ENCODE results near the gene SLC9B2. TPM values are rescaled to one million over a fixed set of nuclear protein-coding genes. Genes with fewer than 3 reads are reported as not detected.
A peak's percentile ranks its signal among the peaks of the same experiment; 100 is the strongest.

Gene SLC9B2
- total RNA-seq, 2 experiments from 2014 or later: 35.6 to 40.2 TPM

- peaks cover 11% of the 10 kb centered on the region for H3K4me1 Mint-ChIP-seq (ENCODE audit: low read depth)
- no peak for DNase-seq
- ATAC-seq: no peak
- H3K27me3 Mint-ChIP-seq: no peaks in the 10 kb centered on the region
- H3K9me3 Mint-ChIP-seq: no peaks in the 10 kb centered on the region
- TF ChIP-seq, protein P1, sequence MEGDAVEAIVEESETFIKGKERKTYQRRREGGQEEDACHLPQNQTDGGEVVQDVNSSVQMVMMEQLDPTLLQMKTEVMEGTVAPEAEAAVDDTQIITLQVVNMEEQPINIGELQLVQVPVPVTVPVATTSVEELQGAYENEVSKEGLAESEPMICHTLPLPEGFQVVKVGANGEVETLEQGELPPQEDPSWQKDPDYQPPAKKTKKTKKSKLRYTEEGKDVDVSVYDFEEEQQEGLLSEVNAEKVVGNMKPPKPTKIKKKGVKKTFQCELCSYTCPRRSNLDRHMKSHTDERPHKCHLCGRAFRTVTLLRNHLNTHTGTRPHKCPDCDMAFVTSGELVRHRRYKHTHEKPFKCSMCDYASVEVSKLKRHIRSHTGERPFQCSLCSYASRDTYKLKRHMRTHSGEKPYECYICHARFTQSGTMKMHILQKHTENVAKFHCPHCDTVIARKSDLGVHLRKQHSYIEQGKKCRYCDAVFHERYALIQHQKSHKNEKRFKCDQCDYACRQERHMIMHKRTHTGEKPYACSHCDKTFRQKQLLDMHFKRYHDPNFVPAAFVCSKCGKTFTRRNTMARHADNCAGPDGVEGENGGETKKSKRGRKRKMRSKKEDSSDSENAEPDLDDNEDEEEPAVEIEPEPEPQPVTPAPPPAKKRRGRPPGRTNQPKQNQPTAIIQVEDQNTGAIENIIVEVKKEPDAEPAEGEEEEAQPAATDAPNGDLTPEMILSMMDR (IDR thresholded peaks at IDR 0.05): no peak
- peaks cover 8% of the 10 kb centered on the region for H3K36me3 Mint-ChIP-seq (ENCODE audit: low read depth)
- POLR2A ChIA-PET: no interaction called here
- no peak overlapping the region for H3K27ac Mint-ChIP-seq
- no peak overlapping the region for H3K4me3 Mint-ChIP-seq
- intact Hi-C loops (cut with micrococcal nuclease): no loop called here
- CTCF ChIA-PET: interaction anchor here (2.0 kb wide), 1 partner anchor 62 kb away, joined by 6 read pairs; no protein-coding TSS in a partner anchor
Observed at GRCh38 chr4:103029300-103029699, 47.3 kb downstream of the SLC9B2 start.

DNA sequence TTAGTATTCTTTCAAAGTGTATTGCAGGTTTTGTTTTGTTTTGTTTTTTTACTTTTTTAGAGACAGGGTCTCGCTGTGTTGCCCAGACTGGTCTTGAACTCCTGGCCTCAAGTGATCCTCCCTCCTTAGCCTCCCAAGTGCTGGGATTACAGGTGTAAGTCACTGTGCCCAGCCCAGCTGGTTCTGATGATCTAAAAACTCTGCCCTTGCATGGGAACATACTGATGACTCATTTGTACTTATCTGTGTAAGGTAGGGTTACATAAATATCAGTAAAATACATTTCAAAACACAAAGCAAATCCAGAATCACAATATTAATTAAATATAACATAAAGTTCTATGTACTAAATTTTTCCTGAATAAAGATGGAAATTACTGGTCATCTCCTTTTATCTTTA lies 49.7 kb downstream of the SLC9B2 start:
- TF ChIP-seq, protein P1 (IDR thresholded peaks at IDR 0.05): no peak
- Mint-ChIP-seq H3K36me3 (ENCODE audit: low read depth) (peaks cover 7% of the 10 kb centered on the region), H3K4me3 (no peak overlapping the region), H3K9me3 (no peaks in the 10 kb centered on the region), H3K27ac (no peak overlapping the region), H3K4me1 (ENCODE audit: low read depth) (peaks cover 7% of the 10 kb centered on the region), H3K27me3 (no peaks in the 10 kb centered on the region)
- ChIA-PET POLR2A (no interaction called here), CTCF (no interaction called here)
- ATAC-seq (no peak), DNase-seq (no peak)
- intact Hi-C loops (cut with micrococcal nuclease): no loop called here

- Mint-ChIP-seq H3K36me3 (ENCODE audit: low read depth) (peaks cover 3% of the 10 kb centered on the region), H3K4me1 (ENCODE audit: low read depth) (peaks cover 12% of the 10 kb centered on the region), H3K4me3 (no peak overlapping the region), H3K9me3 (no peaks in the 10 kb centered on the region), H3K27me3 (no peaks in the 10 kb centered on the region), H3K27ac (no peak overlapping the region)
- intact Hi-C loops (cut with micrococcal nuclease): no loop called here
- ATAC-seq (no peak), DNase-seq (no peak)
- ChIA-PET POLR2A (no interaction called here), CTCF (interaction anchor here (1.1 to 1.9 kb wide), 4 partner anchors 22 to 75 kb away, joined by 3 to 5 read pairs (median 3); partner anchors contain the start of gene BDH2)
- TF ChIP-seq, protein P1 (IDR thresholded peaks at IDR 0.05): no peak
Observed at GRCh38 chr4:103024996-103025395, 51.6 kb downstream of the SLC9B2 start.

- CTCF ChIA-PET: interaction anchor here (1.4 kb wide), 1 partner anchor 26 kb away, joined by 3 read pairs; no protein-coding TSS in a partner anchor
- Mint-ChIP-seq H3K27ac (no peak overlapping the region), H3K27me3 (no peaks in the 10 kb centered on the region), H3K36me3 (ENCODE audit: low read depth) (peaks cover 6% of the 10 kb centered on the region), H3K9me3 (no peaks in the 10 kb centered on the region), H3K4me3 (no peak overlapping the region), H3K4me1 (ENCODE audit: low read depth) (peaks cover 19% of the 10 kb centered on the region)
- ATAC-seq (no peak), DNase-seq (no peak)
- intact Hi-C loops (cut with micrococcal nuclease): no loop called here
- POLR2A ChIA-PET: interaction anchor here (1.4 kb wide), 1 partner anchor 55 kb away, joined by 4 read pairs; the partner anchor contains the start of gene SLC9B2
- TF ChIP-seq, protein P1 (IDR thresholded peaks at IDR 0.05): no peak
Observed at GRCh38 chr4:103021120-103021519, 55.4 kb downstream of the SLC9B2 start.

GRCh38 chr4:103019308-103020124 lies 57.0 kb downstream of the SLC9B2 start, which contains the start of gene SLC9B1:
Gene SLC9B1 (minus strand): TSS chr4:103019705. CDS start chr4:102991711, 27,994 bp downstream.
- H3K27ac Mint-ChIP-seq: peak within 1 kb of the TSS; percentile 99
- no peaks in the 10 kb centered on the region for H3K27me3 Mint-ChIP-seq
- ChIA-PET CTCF (interaction anchor here (1.1 to 1.4 kb wide), 3 partner anchors 28 to 80 kb away, joined by 3 to 12 read pairs (median 3); partner anchors contain the start of gene BDH2), POLR2A (interaction anchor here (0.9 to 1.6 kb wide), 7 partner anchors 25 to 272 kb away, joined by 3 to 4 read pairs (median 4); partner anchors contain the start of genes SLC9B2 and UBE2D3)
- intact Hi-C loops (cut with micrococcal nuclease): no loop called here
- no peaks in the 10 kb centered on the region for H3K9me3 Mint-ChIP-seq
- H3K4me1 Mint-ChIP-seq (ENCODE audit: low read depth): peaks cover 15% of the 10 kb centered on the region
- H3K36me3 Mint-ChIP-seq (ENCODE audit: low read depth): peaks cover 6% of the 10 kb centered on the region
- peak within 1 kb of the TSS; percentile 87 for H3K4me3 Mint-ChIP-seq
- TF ChIP-seq, protein P1 (IDR thresholded peaks at IDR 0.05): no peak
- DNase-seq: peak; percentile 96
- ATAC-seq: peak; percentile 99

Data from activated CD8-positive, alpha-beta T cell treated with anti-CD3 and anti-CD28 coated beads for 36 hours (primary cell).